ENCODE data around the gene SRRM3. TPM values are rescaled to one million over a fixed set of nuclear protein-coding genes. Genes with fewer than 3 reads are reported as not detected.
"Not testable (repeated sequence)": the region's sequence is repeated elsewhere in the genome, so short reads cannot be mapped to it uniquely, and the experiment has no call there.

SRRM3 gene
- polyA plus RNA-seq: 0.30 to 0.52 TPM (median 0.46 TPM) in 3 replicates
- polyA plus RNA-seq (2011; ENCODE audit: low read depth): 0.56 TPM
- 0.34 and 0.62 TPM in 2 replicates for polyA plus RNA-seq (2011; cell fraction: cytosol; rRNA removed)
- 0.47 and 0.83 TPM in 2 replicates for polyA plus RNA-seq (2011; cell fraction: nucleus; rRNA removed)
- 0.64 and 2.7 TPM in 2 replicates for polyA plus RNA-seq (2012; ENCODE audit: low replicate concordance)
- 0.29 to 0.40 TPM in 2 of 3 replicates, not detected in the other for polyA minus RNA-seq
- polyA minus RNA-seq (2011; cell fraction: cytosol; rRNA and poly(A)+ RNA removed): not detected
- polyA minus RNA-seq (2011; cell fraction: nucleus; rRNA and poly(A)+ RNA removed): 0.42 and 0.54 TPM in 2 replicates

- TF ChIP-seq EZH2 (IDR thresholded peaks at IDR 0.05; ENCODE audit: low read length) (no peak), CTCF (optimal IDR thresholded peaks at IDR 0.05 in 1 of 3, IDR thresholded peaks at IDR 0.05 in 1 of 3, conservative IDR thresholded peaks at IDR 0.05 in 1 of 3; ENCODE audit: extremely low read depth in 1 of 3, insufficient read depth in 2 of 3, low read length in 3 of 3) (peak; percentile 36 to 94 (median 63))
- DNase-seq (ENCODE audit: low read depth, low spot score): no peak
- dilution Hi-C loops (cut with MboI; ENCODE audit: extremely low pct_ligation_motif_present, low sequenced_read_pairs): loop anchor here (10.0 kb wide), 1 partner anchor 83 kb away; no protein-coding TSS in a partner anchor
- Histone ChIP-seq H3K9ac (ENCODE audit: control insufficient read depth, extremely low read depth, insufficient read depth, low read length) (no peak within 1 kb of the TSS), H3K27ac (ENCODE audit: control insufficient read depth, insufficient read depth, low read length) (no peak within 1 kb of the TSS), H3K4me3 (ENCODE audit: control insufficient read depth in 2 of 3, extremely low read depth in 1 of 3, insufficient read depth in 2 of 3, low read depth in 1 of 3, low read length in 3 of 3) (no peak within 1 kb of the TSS), H4K20me1 (ENCODE audit: control insufficient read depth, extremely low read depth, insufficient read depth, low read length) (no peaks in the 10 kb centered on the region), H3K79me2 (ENCODE audit: control insufficient read depth, insufficient read depth, low read length) (no peaks in the 10 kb centered on the region), H3K9me3 (ENCODE audit: control insufficient read depth, low read depth, low read length) (no peaks in the 10 kb centered on the region), H3K27me3 (ENCODE audit: control insufficient read depth, extremely low read depth, insufficient read depth, low read length) (peaks cover 3% of the 10 kb centered on the region), H2AFZ (ENCODE audit: control insufficient read depth, low read length) (no peak within 1 kb of the TSS), H3K4me2 (ENCODE audit: control insufficient read depth, extremely low read depth, insufficient read depth, low read depth, low read length) (no peak within 1 kb of the TSS), H3K36me3 (ENCODE audit: control insufficient read depth in 2 of 2, extremely low read depth in 1 of 2, insufficient read depth in 2 of 2, low read length in 2 of 2) (no peaks in the 10 kb centered on the region), H3K9me1 (ENCODE audit: control insufficient read depth, extremely low read depth, insufficient read depth, low read length) (no peaks in the 10 kb centered on the region), H3K4me1 (ENCODE audit: control insufficient read depth, extremely low read depth, insufficient read depth, low read length) (no peaks in the 10 kb centered on the region)
- FAIRE-seq: no peak
These were observed at the start of gene SRRM3 for GRCh38 chr7:76201732-76202665. SRRM3 (plus strand) TSS chr7:76201896; CDS start chr7:76235067, 33,171 bp downstream.

GRCh38 chr7:76151932-76152331 lies 49.8 kb upstream of the SRRM3 start:
- no peaks in the 10 kb centered on the region for H3K36me3 ChIP-seq (ENCODE audit: control insufficient read depth in 2 of 2, extremely low read depth in 1 of 2, insufficient read depth in 2 of 2, low read length in 2 of 2)
- no peak overlapping the region for H3K27ac ChIP-seq (ENCODE audit: control insufficient read depth, insufficient read depth, low read length)
- DNase-seq (ENCODE audit: low read depth, low spot score) (no peak), FAIRE-seq (no peak)
- no peaks in the 10 kb centered on the region for H3K79me2 ChIP-seq (ENCODE audit: control insufficient read depth, insufficient read depth, low read length)
- H3K9ac ChIP-seq (ENCODE audit: control insufficient read depth, extremely low read depth, insufficient read depth, low read length): no peak overlapping the region
- no peaks in the 10 kb centered on the region for H3K27me3 ChIP-seq (ENCODE audit: control insufficient read depth, extremely low read depth, insufficient read depth, low read length)
- H3K4me1 ChIP-seq (ENCODE audit: control insufficient read depth, extremely low read depth, insufficient read depth, low read length): no peaks in the 10 kb centered on the region
- H4K20me1 ChIP-seq (ENCODE audit: control insufficient read depth, extremely low read depth, insufficient read depth, low read length): no peaks in the 10 kb centered on the region
- no peaks in the 10 kb centered on the region for H3K9me3 ChIP-seq (ENCODE audit: control insufficient read depth, low read depth, low read length)
- dilution Hi-C loops (cut with MboI; ENCODE audit: extremely low pct_ligation_motif_present, low sequenced_read_pairs): no loop called here
- no peak overlapping the region for H3K4me2 ChIP-seq (ENCODE audit: control insufficient read depth, extremely low read depth, insufficient read depth, low read depth, low read length)
- no peak overlapping the region for H3K4me3 ChIP-seq (ENCODE audit: control insufficient read depth in 2 of 3, extremely low read depth in 1 of 3, insufficient read depth in 2 of 3, low read depth in 1 of 3, low read length in 3 of 3)
- no peaks in the 10 kb centered on the region for H3K9me1 ChIP-seq (ENCODE audit: control insufficient read depth, extremely low read depth, insufficient read depth, low read length)
- no peak for TF ChIP-seq EZH2 (IDR thresholded peaks at IDR 0.05; ENCODE audit: low read length)
- TF ChIP-seq CTCF (optimal IDR thresholded peaks at IDR 0.05 in 1 of 3, IDR thresholded peaks at IDR 0.05 in 1 of 3, conservative IDR thresholded peaks at IDR 0.05 in 1 of 3; ENCODE audit: extremely low read depth in 1 of 3, insufficient read depth in 2 of 3, low read length in 3 of 3): no peak
- H2AFZ ChIP-seq (ENCODE audit: control insufficient read depth, low read length): no peak overlapping the region

GRCh38 chr7:76153571-76154230 lies 48.0 kb upstream of the SRRM3 start:
- H3K4me1 ChIP-seq (ENCODE audit: control insufficient read depth, extremely low read depth, insufficient read depth, low read length); H3K4me3 ChIP-seq (ENCODE audit: control insufficient read depth in 2 of 3, extremely low read depth in 1 of 3, insufficient read depth in 2 of 3, low read depth in 1 of 3, low read length in 3 of 3); H3K9me3 ChIP-seq (ENCODE audit: control insufficient read depth, low read depth, low read length); H3K9ac ChIP-seq (ENCODE audit: control insufficient read depth, extremely low read depth, insufficient read depth, low read length); dilution Hi-C loops (cut with MboI; ENCODE audit: extremely low pct_ligation_motif_present, low sequenced_read_pairs); H3K4me2 ChIP-seq (ENCODE audit: control insufficient read depth, extremely low read depth, insufficient read depth, low read depth, low read length); H2AFZ ChIP-seq (ENCODE audit: control insufficient read depth, low read length); H3K27me3 ChIP-seq (ENCODE audit: control insufficient read depth, extremely low read depth, insufficient read depth, low read length); DNase-seq (ENCODE audit: low read depth, low spot score); H3K27ac ChIP-seq (ENCODE audit: control insufficient read depth, insufficient read depth, low read length); H3K9me1 ChIP-seq (ENCODE audit: control insufficient read depth, extremely low read depth, insufficient read depth, low read length); FAIRE-seq; H3K79me2 ChIP-seq (ENCODE audit: control insufficient read depth, insufficient read depth, low read length); H4K20me1 ChIP-seq (ENCODE audit: control insufficient read depth, extremely low read depth, insufficient read depth, low read length); H3K36me3 ChIP-seq (ENCODE audit: control insufficient read depth in 2 of 2, extremely low read depth in 1 of 2, insufficient read depth in 2 of 2, low read length in 2 of 2): not testable (repeated sequence)
